ENCODE data around the gene TRAF3.

The TRAF3 gene

DNA sequence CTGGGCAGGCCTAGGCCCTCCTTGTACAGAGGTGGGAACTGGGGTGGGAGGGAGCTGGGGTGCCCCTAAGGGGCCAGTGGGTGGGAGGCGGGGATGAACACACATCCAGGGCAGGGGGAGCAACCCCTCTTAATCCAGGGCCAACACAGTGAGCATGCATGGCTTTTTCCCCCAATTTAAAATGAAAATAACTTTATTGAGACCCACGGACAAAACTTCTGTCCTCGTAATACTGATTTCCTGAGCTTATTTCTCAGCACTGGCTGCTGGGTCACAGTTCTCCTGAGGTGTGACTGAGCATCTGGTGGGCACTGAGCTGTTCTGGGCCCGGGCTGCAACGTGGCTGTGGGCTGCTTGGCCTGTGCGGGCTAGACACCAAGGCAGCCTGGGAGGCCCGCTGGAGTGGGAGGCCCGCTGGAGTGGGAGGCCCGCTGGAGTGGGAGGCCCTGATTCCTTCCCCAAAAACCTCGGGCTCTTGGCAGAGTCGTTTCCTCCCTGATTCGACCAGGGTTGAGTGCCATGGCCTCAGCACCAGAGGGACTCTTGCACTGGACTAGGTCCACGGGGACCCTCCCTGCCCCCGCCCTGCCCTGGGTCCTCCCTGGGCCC, 24.9 kb upstream of the TRAF3 start:
- Histone ChIP-seq H4K20me1 (ENCODE audit: insufficient read depth, low read length) (no peaks in the 10 kb centered on the region; the same call in 1 of the 2 replicates), H3K27ac (ENCODE audit: low read length) (no peak overlapping the region), H3K27me3 (ENCODE audit: insufficient read depth, low read length, poor library complexity) (no peaks in the 10 kb centered on the region), H3K9ac (ENCODE audit: low read depth, low read length) (no peak overlapping the region), H2AFZ (ENCODE audit: low read depth, low read length) (no peak overlapping the region), H3K79me2 (ENCODE audit: insufficient read depth, low read length) (no peaks in the 10 kb centered on the region), H3K36me3 (ENCODE audit: insufficient read depth, low read length) (no peaks in the 10 kb centered on the region), H3K4me3 (ENCODE audit: low read depth in 1 of 2, low read length in 2 of 2) (no peak overlapping the region), H3K4me1 (ENCODE audit: insufficient read depth, low read length) (no peaks in the 10 kb centered on the region), H3K9me3 (ENCODE audit: insufficient read depth, low read length, severe bottlenecking) (no peaks in the 10 kb centered on the region), H3K4me2 (ENCODE audit: insufficient read depth, low read length) (no peak overlapping the region)
- no peak for ATAC-seq (ENCODE audit: insufficient read depth, low read depth)
- TF ChIP-seq, protein P1, sequence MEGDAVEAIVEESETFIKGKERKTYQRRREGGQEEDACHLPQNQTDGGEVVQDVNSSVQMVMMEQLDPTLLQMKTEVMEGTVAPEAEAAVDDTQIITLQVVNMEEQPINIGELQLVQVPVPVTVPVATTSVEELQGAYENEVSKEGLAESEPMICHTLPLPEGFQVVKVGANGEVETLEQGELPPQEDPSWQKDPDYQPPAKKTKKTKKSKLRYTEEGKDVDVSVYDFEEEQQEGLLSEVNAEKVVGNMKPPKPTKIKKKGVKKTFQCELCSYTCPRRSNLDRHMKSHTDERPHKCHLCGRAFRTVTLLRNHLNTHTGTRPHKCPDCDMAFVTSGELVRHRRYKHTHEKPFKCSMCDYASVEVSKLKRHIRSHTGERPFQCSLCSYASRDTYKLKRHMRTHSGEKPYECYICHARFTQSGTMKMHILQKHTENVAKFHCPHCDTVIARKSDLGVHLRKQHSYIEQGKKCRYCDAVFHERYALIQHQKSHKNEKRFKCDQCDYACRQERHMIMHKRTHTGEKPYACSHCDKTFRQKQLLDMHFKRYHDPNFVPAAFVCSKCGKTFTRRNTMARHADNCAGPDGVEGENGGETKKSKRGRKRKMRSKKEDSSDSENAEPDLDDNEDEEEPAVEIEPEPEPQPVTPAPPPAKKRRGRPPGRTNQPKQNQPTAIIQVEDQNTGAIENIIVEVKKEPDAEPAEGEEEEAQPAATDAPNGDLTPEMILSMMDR (IDR thresholded peaks at IDR 0.05; ENCODE audit: borderline replicate concordance, extremely low read depth, low read length, poor library complexity, severe bottlenecking), result no peak
- TF ChIP-seq EZH2 (IDR thresholded peaks at IDR 0.05; ENCODE audit: borderline replicate concordance, low read depth, low read length, severe bottlenecking), result no peak
- no peak for DNase-seq

DNA sequence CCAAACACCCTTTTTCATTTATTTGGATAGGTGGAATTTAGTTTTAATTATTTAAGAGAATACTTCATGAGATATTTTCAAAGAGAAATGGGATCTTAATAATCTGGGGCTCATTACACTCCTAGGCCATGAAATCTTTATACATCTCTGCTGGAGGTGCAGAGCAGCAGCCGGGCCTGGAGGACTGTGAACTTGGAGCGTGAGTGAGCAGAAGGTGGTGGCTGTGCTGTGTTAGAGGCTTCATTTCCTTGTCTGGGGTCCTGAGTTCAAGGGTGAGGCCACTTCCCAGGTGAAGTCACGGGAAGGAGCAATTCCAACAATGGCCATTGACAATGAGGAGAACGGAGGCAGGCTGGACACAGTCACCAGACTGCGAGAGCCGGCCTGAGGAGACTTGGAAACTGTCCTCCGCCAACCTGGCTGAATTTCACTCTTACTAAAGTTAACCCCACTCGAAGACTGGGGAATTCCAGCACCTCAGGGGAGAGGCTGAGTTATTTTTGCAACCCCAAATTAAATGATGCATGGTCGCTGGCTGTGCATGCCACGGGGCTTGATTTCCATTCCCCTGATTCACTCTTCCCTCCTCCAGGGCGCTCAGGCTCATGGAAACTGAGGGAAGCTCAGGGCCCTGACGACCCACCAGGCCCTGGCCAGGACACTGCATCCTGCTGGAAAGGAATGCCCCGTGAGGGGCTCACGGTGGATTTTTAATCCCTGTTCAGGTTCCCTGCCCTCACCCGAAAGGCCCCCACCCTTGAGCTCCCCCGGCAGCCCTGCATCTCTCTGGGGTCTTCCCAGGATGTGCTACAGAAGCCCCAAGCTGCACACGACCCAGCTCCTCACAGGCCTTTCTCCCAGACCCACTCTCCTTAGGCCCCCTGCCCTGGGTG, 22.6 kb upstream of the TRAF3 start:
- Histone ChIP-seq H3K9me3 (ENCODE audit: insufficient read depth, low read length, severe bottlenecking) (no peaks in the 10 kb centered on the region), H3K27ac (ENCODE audit: low read length) (no peak overlapping the region), H3K4me3 (ENCODE audit: low read depth in 1 of 2, low read length in 2 of 2) (no peak overlapping the region), H2AFZ (ENCODE audit: low read depth, low read length) (no peak overlapping the region), H4K20me1 (ENCODE audit: insufficient read depth, low read length) (no peaks in the 10 kb centered on the region; the same call in 1 of the 2 replicates), H3K4me1 (ENCODE audit: insufficient read depth, low read length) (no peaks in the 10 kb centered on the region), H3K36me3 (ENCODE audit: insufficient read depth, low read length) (no peaks in the 10 kb centered on the region), H3K9ac (ENCODE audit: low read depth, low read length) (no peak overlapping the region), H3K79me2 (ENCODE audit: insufficient read depth, low read length) (no peaks in the 10 kb centered on the region), H3K27me3 (ENCODE audit: insufficient read depth, low read length, poor library complexity) (no peaks in the 10 kb centered on the region), H3K4me2 (ENCODE audit: insufficient read depth, low read length) (no peak overlapping the region)
- ATAC-seq (ENCODE audit: insufficient read depth, low read depth) (no peak), DNase-seq (no peak)
- TF ChIP-seq, protein P1 (IDR thresholded peaks at IDR 0.05; ENCODE audit: borderline replicate concordance, extremely low read depth, low read length, poor library complexity, severe bottlenecking), result no peak
- TF ChIP-seq EZH2 (IDR thresholded peaks at IDR 0.05; ENCODE audit: borderline replicate concordance, low read depth, low read length, severe bottlenecking), result no peak

DNA sequence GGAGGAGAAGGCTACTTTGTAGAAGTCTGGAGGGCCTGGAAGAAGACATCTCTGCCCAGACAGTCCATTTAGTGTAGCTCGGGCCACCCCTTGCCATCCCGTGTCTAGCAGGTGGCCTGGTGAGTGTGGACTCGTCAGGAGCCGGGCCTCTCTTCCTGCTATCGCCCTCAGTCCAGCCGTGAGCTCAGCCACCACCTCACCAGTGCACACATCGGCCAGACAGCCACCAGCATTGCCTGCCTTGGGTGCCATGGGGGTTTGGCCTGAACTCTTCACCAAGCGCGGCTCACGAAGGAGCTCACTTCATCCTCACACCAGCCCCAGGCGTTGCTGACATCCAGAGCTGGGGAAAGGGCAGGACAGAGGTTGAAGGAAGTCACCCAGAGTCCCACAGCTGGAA, 19.6 kb upstream of the TRAF3 start:
- peaks cover 3% of the 10 kb centered on the region; the same call in 1 of the 2 replicates for H3K4me1 ChIP-seq (ENCODE audit: insufficient read depth, low read length)
- TF ChIP-seq, protein P1 (IDR thresholded peaks at IDR 0.05; ENCODE audit: borderline replicate concordance, extremely low read depth, low read length, poor library complexity, severe bottlenecking), result no peak
- TF ChIP-seq EZH2 (IDR thresholded peaks at IDR 0.05; ENCODE audit: borderline replicate concordance, low read depth, low read length, severe bottlenecking), result no peak
- no peak for ATAC-seq (ENCODE audit: insufficient read depth, low read depth)
- H4K20me1 ChIP-seq (ENCODE audit: insufficient read depth, low read length), result no peaks in the 10 kb centered on the region
- no peak overlapping the region for H3K27ac ChIP-seq (ENCODE audit: low read length)
- H3K9ac ChIP-seq (ENCODE audit: low read depth, low read length), result no peak overlapping the region
- H3K4me2 ChIP-seq (ENCODE audit: insufficient read depth, low read length), result no peak overlapping the region
- H3K9me3 ChIP-seq (ENCODE audit: insufficient read depth, low read length, severe bottlenecking), result no peaks in the 10 kb centered on the region
- H3K27me3 ChIP-seq (ENCODE audit: insufficient read depth, low read length, poor library complexity), result no peaks in the 10 kb centered on the region
- H3K4me3 ChIP-seq (ENCODE audit: low read depth in 1 of 2, low read length in 2 of 2), result no peak overlapping the region
- H3K36me3 ChIP-seq (ENCODE audit: insufficient read depth, low read length), result no peaks in the 10 kb centered on the region
- no peaks in the 10 kb centered on the region for H3K79me2 ChIP-seq (ENCODE audit: insufficient read depth, low read length)
- H2AFZ ChIP-seq (ENCODE audit: low read depth, low read length), result no peak overlapping the region
- no peak for DNase-seq

Measured in DND-41 (cell line).